ENCODE results near the gene CCDC9. TPM values are rescaled to one million over a fixed set of nuclear protein-coding genes. Genes with fewer than 3 reads are reported as not detected.
"Not testable (repeated sequence)": the region's sequence is repeated elsewhere in the genome, so short reads cannot be mapped to it uniquely, and the experiment has no call there.

The CCDC9 gene
- total RNA-seq, 1 donor from 2014 or later, result 2.3 TPM

- DNase-seq (ENCODE audit: low read depth in 2 of 2), result no peak
Observed at GRCh38 chr19:47283405-47284059, 27.2 kb downstream of the CCDC9 start.

- DNase-seq (ENCODE audit: low read depth in 2 of 2), result peak; percentile 52 to 59
Observed at GRCh38 chr19:47284324-47284899, 28.1 kb downstream of the CCDC9 start.

GRCh38 chr19:47296036-47296435 is 39.7 kb downstream of the CCDC9 start:
- DNase-seq (ENCODE audit: low read depth in 2 of 2), result peak; percentile 61 to 83

GRCh38 chr19:47300867-47301266 is 44.5 kb downstream of the CCDC9 start:
- not testable (repeated sequence) for DNase-seq (ENCODE audit: low read depth in 2 of 2)

GRCh38 chr19:47302249-47302648 is 45.9 kb downstream of the CCDC9 start:
- DNase-seq (ENCODE audit: low read depth in 2 of 2), result no peak

- no peak for DNase-seq (ENCODE audit: low read depth in 2 of 2)
Observed at GRCh38 chr19:47303966-47304365, 47.6 kb downstream of the CCDC9 start.

GRCh38 chr19:47305309-47305751 is 49.0 kb downstream of the CCDC9 start:
- DNase-seq (ENCODE audit: low read depth in 2 of 2), result peak in 1 of 2 donors; percentile 50

GRCh38 chr19:47306303-47306702 is 50.0 kb downstream of the CCDC9 start:
- DNase-seq (ENCODE audit: low read depth in 2 of 2), result no peak

GRCh38 chr19:47309038-47309437 is 52.7 kb downstream of the CCDC9 start:
- no peak for DNase-seq (ENCODE audit: low read depth in 2 of 2)

- no peak for DNase-seq (ENCODE audit: low read depth in 2 of 2)
Observed at GRCh38 chr19:47309608-47310007, 53.3 kb downstream of the CCDC9 start, which contains the start of gene C5AR1. Gene C5AR1, plus strand, starts transcription at chr19:47309861. Its CDS starts 35 bp downstream, at chr19:47309896.

- no peak for DNase-seq (ENCODE audit: low read depth in 2 of 2)
Observed at GRCh38 chr19:47310323-47310722, 54.0 kb downstream of the CCDC9 start.

- DNase-seq (ENCODE audit: low read depth in 2 of 2), result no peak
Observed at GRCh38 chr19:47310819-47311218, 54.5 kb downstream of the CCDC9 start.

GRCh38 chr19:47312366-47313006 is 56.2 kb downstream of the CCDC9 start:
- DNase-seq (ENCODE audit: low read depth in 2 of 2), result no peak

- no peak for DNase-seq (ENCODE audit: low read depth in 2 of 2)
Observed at GRCh38 chr19:47313754-47314295, 57.5 kb downstream of the CCDC9 start.

GRCh38 chr19:47315125-47315821 is 58.9 kb downstream of the CCDC9 start:
- DNase-seq (ENCODE audit: low read depth in 2 of 2), result peak in 1 of 2 donors; percentile 57

GRCh38 chr19:47316513-47316912 is 60.2 kb downstream of the CCDC9 start:
- no peak for DNase-seq (ENCODE audit: low read depth in 2 of 2)

- no peak for DNase-seq (ENCODE audit: low read depth in 2 of 2)
Observed at GRCh38 chr19:47319923-47320871, 63.9 kb downstream of the CCDC9 start.
